Astrocyte of the hippocampus (primary cell): Measurements from ENCODE around the gene S100A9.
"Not testable (repeated sequence)": the region's sequence is repeated elsewhere in the genome, so short reads cannot be mapped to it uniquely, and the experiment has no call there.

ENCODE experiments used
- DNase-seq: peaks from one replicate; pipeline ENCODE4 v3.0.0; 2011; ENCODE audit warnings: low read depth, low spot score

Gene S100A9

GRCh38 chr1:153344718-153345025, 13.0 kb upstream of the S100A9 start:
- no peak for DNase-seq

GRCh38 chr1:153345187-153346076, 12.2 kb upstream of the S100A9 start:
- no peak for DNase-seq

GRCh38 chr1:153346077-153346723, 11.5 kb upstream of the S100A9 start:
- DNase-seq = no peak

- not testable (repeated sequence) for DNase-seq
These were observed 10.6 kb upstream of the S100A9 start for GRCh38 chr1:153347049-153347448.

- DNase-seq = no peak
These were observed 9.8 kb upstream of the S100A9 start for GRCh38 chr1:153347856-153348255.

GRCh38 chr1:153348511-153349362, 8.9 kb upstream of the S100A9 start, which contains the start of gene PGLYRP4:
Gene PGLYRP4, minus strand, starts transcription at chr1:153348841. Its CDS starts 909 bp downstream, at chr1:153347932.
- DNase-seq = no peak

- DNase-seq = no peak
These were observed 8.0 kb upstream of the S100A9 start for GRCh38 chr1:153349363-153350320.

GRCh38 chr1:153350321-153350957, 7.2 kb upstream of the S100A9 start:
- DNase-seq = no peak

GRCh38 chr1:153352523-153352922, 5.1 kb upstream of the S100A9 start:
- DNase-seq = peak; percentile 78

- peak; percentile 28 for DNase-seq
These were observed 4.3 kb upstream of the S100A9 start for GRCh38 chr1:153353226-153353947.

GRCh38 chr1:153354515-153355193, 3.0 kb upstream of the S100A9 start:
- DNase-seq = no peak

- peak; percentile 30 for DNase-seq
These were observed 2.1 kb upstream of the S100A9 start for GRCh38 chr1:153355445-153356071.

GRCh38 chr1:153356392-153357075, 1.1 kb upstream of the S100A9 start:
- no peak for DNase-seq

- DNase-seq = no peak
These were observed 390 bp upstream of the S100A9 start for GRCh38 chr1:153357076-153357852.

GRCh38 chr1:153358691-153358975, 979 bp downstream of the S100A9 start:
- no peak for DNase-seq

GRCh38 chr1:153359241-153359640, 1.6 kb downstream of the S100A9 start:
- DNase-seq = no peak

- no peak for DNase-seq
These were observed 2.5 kb downstream of the S100A9 start for GRCh38 chr1:153360190-153360589.
